HG02798 (cell line): ENCODE results near the gene DNAJC1.
"Not testable (repeated sequence)": the region's sequence is repeated elsewhere in the genome, so short reads cannot be mapped to it uniquely, and the experiment has no call there.

Experiments used
- ATAC-seq: cut with Tn5 transposase; IDR thresholded peaks from one replicate; pipeline ENCODE4 v1.9.1; 2021; ENCODE audit warnings: mild to moderate bottlenecking; ENCODE audit not compliant: unreplicated experiment, poor library complexity

DNAJC1 gene

DNA sequence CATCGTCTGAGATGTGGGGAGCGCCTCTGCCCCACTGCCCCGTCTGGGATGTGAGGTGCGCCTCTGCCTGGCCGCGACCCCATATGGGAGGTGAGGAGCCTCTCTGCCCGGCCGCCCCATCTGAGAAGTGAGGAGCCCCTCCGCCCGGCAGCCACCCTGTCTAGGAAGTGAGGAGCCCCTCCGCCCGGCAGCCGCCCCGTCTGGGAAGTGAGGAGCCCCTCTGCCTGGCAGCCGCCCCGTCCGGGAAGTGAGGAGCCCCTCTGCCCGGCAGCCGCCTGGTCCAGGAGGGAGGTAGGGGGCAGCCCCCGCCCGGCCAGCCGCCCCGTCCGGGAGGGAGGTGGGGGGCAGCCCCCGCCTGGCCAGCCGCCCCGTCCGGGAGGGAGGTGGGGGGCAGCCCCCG is 166.0 kb downstream of the DNAJC1 start:
- not testable (repeated sequence) for ATAC-seq

DNA sequence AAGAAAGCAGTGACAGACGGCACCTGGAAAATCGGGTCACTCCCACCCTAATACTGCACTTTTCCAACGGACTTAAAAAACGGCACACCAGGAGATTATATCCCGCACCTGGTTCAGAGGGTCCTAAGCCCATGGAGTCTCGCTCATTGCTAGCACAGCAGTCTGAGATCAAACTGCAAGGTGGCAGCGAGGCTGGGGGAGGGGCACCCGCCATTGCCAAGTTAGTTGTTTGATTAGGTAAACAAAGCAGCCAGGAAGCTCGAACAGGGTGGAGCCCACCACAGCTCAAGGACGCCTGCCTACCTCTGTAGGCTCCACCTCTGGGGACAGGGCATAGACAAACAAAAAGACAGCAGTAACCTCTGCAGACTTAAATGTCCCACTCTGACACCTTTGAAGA is 169.0 kb downstream of the DNAJC1 start:
- ATAC-seq = not testable (repeated sequence)

DNA sequence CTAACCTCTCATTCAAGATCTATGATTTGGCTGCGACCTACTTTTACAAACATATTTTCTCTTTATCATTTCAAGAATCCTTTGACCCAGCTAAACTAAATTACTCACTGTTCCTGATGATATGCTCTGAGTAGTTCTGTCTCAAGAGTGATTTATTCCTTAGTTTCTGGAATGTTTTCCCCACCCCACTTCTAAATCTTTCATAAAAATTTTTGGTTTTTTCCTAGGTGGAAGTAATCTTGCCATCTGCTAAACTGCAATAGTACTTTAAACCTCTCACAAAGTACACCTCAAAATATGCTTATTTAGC is 170.8 kb downstream of the DNAJC1 start:
- ATAC-seq = no peak

GRCh38 chr10:21831986-21832820 is 171.3 kb downstream of the DNAJC1 start:
- ATAC-seq = no peak

GRCh38 chr10:21830037-21830436 is 173.5 kb downstream of the DNAJC1 start:
- no peak for ATAC-seq

- ATAC-seq = no peak
These were observed 176.2 kb downstream of the DNAJC1 start for GRCh38 chr10:21827308-21827707.

GRCh38 chr10:21826725-21827124 is 176.8 kb downstream of the DNAJC1 start:
- ATAC-seq = no peak

DNA sequence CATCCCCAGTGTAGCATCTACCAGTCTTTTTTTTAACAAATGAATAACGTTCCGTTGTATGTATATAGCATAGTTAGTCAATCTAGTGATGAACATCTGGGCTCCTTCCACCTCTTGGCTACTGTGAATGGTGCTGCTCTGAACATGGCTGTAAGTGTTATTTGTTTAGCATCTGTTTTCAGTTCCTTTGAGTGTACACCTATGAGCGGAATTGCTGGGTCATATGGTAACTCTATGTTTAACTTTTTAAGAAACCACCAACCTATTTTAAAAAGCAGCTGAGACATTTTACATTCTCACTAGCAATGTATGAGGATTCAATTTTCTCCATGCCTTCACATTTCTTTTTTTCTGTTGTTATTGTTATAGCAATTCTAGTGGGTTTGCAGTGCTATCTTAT is 178.2 kb downstream of the DNAJC1 start:
- no peak for ATAC-seq

GRCh38 chr10:21824409-21824808 is 179.1 kb downstream of the DNAJC1 start:
- no peak for ATAC-seq

DNA sequence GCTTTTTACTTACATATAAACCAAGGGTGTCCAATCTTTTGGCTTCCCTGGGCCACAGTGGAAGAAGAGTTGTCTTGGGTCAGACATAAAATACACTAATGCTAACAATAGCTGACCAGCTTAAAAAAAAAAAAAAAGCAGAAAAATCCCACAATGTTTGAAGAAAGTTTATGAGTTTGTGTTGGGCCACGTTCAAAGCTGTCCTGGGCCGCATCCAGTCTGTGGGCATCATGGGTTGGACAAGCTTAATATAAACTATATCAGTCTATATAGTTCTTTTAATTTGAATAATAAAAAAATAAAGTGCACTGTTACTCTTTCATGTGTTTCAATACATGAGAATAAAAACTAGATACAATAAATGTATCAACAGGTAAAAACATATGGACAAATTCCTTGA is 179.9 kb downstream of the DNAJC1 start:
- ATAC-seq = no peak

- ATAC-seq = not testable (repeated sequence)
These were observed 181.3 kb downstream of the DNAJC1 start for GRCh38 chr10:21822273-21822672.

DNA sequence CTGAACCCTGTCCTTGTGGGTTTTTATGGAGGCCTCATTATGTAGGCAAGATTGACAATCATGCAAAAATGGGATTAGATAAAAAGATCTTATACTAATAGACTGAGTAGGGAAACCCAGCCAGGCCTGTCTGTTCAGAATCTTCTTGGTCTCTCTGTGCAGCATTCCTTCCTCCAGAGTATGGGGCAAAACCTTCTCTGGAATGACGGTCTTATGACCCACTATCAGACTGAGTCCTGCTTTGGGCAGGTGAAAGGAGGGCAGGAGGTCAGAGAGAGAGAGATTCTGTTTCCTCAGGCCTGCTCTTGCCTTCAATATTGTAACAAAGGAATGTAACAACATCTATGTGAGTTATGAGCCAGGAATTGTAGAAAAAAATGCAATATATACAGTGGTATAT is 182.6 kb downstream of the DNAJC1 start:
- ATAC-seq = no peak

DNA sequence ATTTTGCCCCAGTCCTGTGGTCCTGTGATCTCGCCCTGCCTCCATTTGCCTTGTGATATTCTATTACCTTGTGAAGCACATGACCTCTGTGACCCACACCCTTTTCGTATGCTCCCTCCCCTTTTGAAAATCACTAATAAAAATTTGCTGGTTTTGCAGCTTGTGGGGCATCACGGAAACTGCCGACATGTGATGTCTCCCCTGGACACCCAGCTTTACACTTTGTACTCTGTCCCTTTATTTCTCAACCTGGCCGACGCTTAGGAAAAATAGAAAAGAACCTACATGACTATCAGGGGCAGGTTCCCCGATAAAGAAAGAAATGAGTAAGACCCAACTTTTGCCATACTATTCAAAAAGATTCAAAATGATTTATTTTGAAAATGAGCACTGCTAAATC is 185.1 kb downstream of the DNAJC1 start:
- not testable (repeated sequence) for ATAC-seq

- no peak for ATAC-seq
These were observed 188.7 kb downstream of the DNAJC1 start for GRCh38 chr10:21814866-21815265.

DNA sequence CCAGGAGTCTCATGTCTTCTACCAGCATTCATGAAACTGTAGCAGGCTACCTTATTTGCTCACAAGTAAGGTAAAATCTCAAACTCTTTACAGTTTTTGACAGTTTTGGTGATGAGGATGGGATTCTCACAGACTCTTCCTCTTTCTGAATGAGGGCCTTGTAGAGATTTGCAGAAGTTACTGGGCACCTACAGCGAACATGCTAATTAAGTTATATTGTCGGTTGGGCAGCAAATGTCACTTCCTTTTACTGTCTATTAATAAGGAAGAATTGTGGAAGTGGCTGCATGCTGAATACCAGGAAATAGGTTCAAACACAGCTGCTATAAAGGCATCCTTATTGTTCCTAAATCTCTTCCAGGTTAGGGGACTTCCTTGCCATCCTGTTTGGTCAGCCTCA is 189.6 kb downstream of the DNAJC1 start:
- ATAC-seq = no peak

- no peak for ATAC-seq
These were observed 192.3 kb downstream of the DNAJC1 start for GRCh38 chr10:21811245-21811585.

GRCh38 chr10:21810582-21811244 is 192.8 kb downstream of the DNAJC1 start:
- no peak for ATAC-seq

DNA sequence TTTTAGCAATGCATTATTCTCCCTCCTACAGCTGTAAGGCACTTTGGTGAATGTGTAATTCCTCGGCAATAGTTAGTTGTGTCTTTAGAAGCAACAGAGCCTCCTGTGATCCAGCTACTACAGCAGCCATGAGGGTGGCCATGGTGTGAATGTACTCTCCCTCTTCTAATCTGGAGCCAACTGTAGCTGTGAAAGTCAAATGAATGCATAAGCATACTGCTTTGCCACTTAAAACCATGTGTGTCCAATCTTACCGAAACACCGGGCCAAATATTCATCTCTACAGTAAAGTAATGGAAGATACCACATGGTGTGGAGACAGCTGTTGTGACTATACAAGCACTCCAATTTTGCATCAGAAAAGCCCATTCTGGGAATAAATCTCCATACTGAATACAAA is 195.0 kb downstream of the DNAJC1 start:
- ATAC-seq = no peak

DNA sequence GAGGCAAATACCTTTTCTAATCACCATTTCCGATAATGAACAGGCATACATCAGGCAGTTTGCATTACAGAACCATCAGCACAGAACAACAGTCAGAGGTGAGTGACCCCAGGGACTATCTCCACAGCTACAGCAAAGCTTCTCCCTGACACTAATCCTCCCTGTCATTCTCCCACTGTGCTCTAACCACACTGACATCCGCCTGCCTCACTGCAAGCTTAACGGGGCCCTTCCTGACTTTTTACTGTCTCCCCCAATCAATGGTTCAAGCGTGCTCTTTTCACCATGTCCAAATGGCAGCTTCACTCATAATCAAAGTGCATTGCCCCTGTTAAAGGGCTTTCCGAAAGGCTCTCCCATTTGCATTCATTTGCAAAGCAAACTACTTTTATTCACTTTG is 196.3 kb downstream of the DNAJC1 start:
- ATAC-seq = no peak

- ATAC-seq = no peak
These were observed 200.2 kb downstream of the DNAJC1 start for GRCh38 chr10:21803374-21803773.

- no peak for ATAC-seq
These were observed 201.9 kb downstream of the DNAJC1 start for GRCh38 chr10:21801609-21802008.
